BJ (cell line): ENCODE results near the gene PNPLA1. TPM values are rescaled to one million over a fixed set of nuclear protein-coding genes. Genes with fewer than 3 reads are reported as not detected.

ENCODE experiments used
- CTCF ChIA-PET: fragments of 350-600 bp; formaldehyde crosslinking; extraction: SDS; loops from one replicate; lab custom pipeline; 2021; ENCODE audit warnings: antibody characterized with exemption, inconsistent platforms; lab: Yijun Ruan, JAX
- POLR2A ChIA-PET: fragments of 300-600 bp; sonication (Branson Sonifier 250); formaldehyde crosslinking; extraction: SDS; loops from one replicate; lab custom pipeline; 2021; ENCODE audit warnings: antibody characterized with exemption; lab: Charles Lee
- DNase-seq: peaks from one replicate; pipeline ENCODE4 v3.0.0-alpha.2; 2011; ENCODE audit warnings: low read depth
- H3K27me3 ChIP-seq: 2 replicates; pipeline ENCODE4 v1.6.0; 2011; ENCODE audit warnings: low read length; ENCODE audit not compliant: control insufficient read depth, insufficient read depth
- H3K36me3 ChIP-seq: 2 replicates; pipeline ENCODE4 v1.5.1; 2011; ENCODE audit warnings: low read length; ENCODE audit not compliant: control insufficient read depth, insufficient read depth
- H3K4me3 ChIP-seq: 2 replicates; pipeline ENCODE4 v1.5.1; 2011; ENCODE audit warnings: low read depth, mild to moderate bottlenecking, control low read depth, low read length
- CTCF ChIP-seq: IDR thresholded peaks from 2 replicates; pipeline ENCODE4 v1.5.1; 2011; ENCODE audit warnings: low read depth, mild to moderate bottlenecking, control low read depth, inconsistent platforms, low read length, moderate library complexity; ENCODE audit not compliant: insufficient read depth
- polyA plus RNA-seq: library from polyadenylated mRNA; depleted of rRNA; stranded (reverse); fragments of >200 nt; gene quantifications from 2 replicates; pipeline ENCODE4 v1.2.3, GENCODE V29; 2011

PNPLA1 gene
- polyA plus RNA-seq, 1 experiment = not detected

- H3K4me3 ChIP-seq = no peak overlapping the region
- ChIA-PET POLR2A (no interaction called here), CTCF (interaction anchor here (1.8 kb wide), 1 partner anchor 9 kb away, joined by 5 read pairs; no protein-coding TSS in a partner anchor)
- no peak for DNase-seq
- TF ChIP-seq CTCF = no peak
- no peaks in the 10 kb centered on the region for H3K36me3 ChIP-seq
- H3K27me3 ChIP-seq = no peaks in the 10 kb centered on the region
These were observed 17.9 kb upstream of the PNPLA1 start for GRCh38 chr6:36252005-36252404.

- no peaks in the 10 kb centered on the region for H3K36me3 ChIP-seq
- DNase-seq = no peak
- peaks cover 3% of the 10 kb centered on the region; the same call in 1 of the 2 replicates for H3K27me3 ChIP-seq
- CTCF ChIA-PET = interaction anchor here (1.4 kb wide), 1 partner anchor 39 kb away, joined by 4 read pairs; no protein-coding TSS in a partner anchor
- POLR2A ChIA-PET = no interaction called here
- no peak for TF ChIP-seq CTCF
- no peak overlapping the region for H3K4me3 ChIP-seq
These were observed 6.4 kb upstream of the PNPLA1 start for GRCh38 chr6:36263390-36264000.

- no peaks in the 10 kb centered on the region for H3K36me3 ChIP-seq
- CTCF ChIA-PET = interaction anchor here (1.0 kb wide), 1 partner anchor 37 kb away, joined by 4 read pairs; no protein-coding TSS in a partner anchor
- POLR2A ChIA-PET = no interaction called here
- no peak for DNase-seq
- H3K27me3 ChIP-seq = peaks cover 6% of the 10 kb centered on the region
- TF ChIP-seq CTCF = no peak
- H3K4me3 ChIP-seq = no peak overlapping the region
These were observed 4.1 kb upstream of the PNPLA1 start for GRCh38 chr6:36265744-36266143.

- peaks cover 11% of the 10 kb centered on the region for H3K27me3 ChIP-seq
- no peak for TF ChIP-seq CTCF
- H3K36me3 ChIP-seq = no peaks in the 10 kb centered on the region
- no peak overlapping the region for H3K4me3 ChIP-seq
- no peak for DNase-seq
- POLR2A ChIA-PET = no interaction called here
- CTCF ChIA-PET = interaction anchor here (1.7 kb wide), 1 partner anchor 73 kb away, joined by 4 read pairs; no protein-coding TSS in a partner anchor
These were observed 2.8 kb upstream of the PNPLA1 start for GRCh38 chr6:36266913-36267644.
